A549 (cell line): ENCODE data around the gene SAA2. TPM values are rescaled to one million over a fixed set of nuclear protein-coding genes. Genes with fewer than 3 reads are reported as not detected.

Experiments used
- ATAC-seq, 2 experiments: fragments of 200-7000 bp in 1 of 2; fragments of >200 bp in 1 of 2; cut with Nextera tagmentation in 1 of 2; cut with Tn5 transposase in 1 of 2; 3 replicates each; pipeline versions ENCODE4 v1.8.0 to v1.9.1; 2018 to 2020; ENCODE audit warnings: mild to moderate bottlenecking in 1 of 2, moderate library complexity in 1 of 2
- CTCF ChIA-PET: fragments of 300-600 bp; sonication (Branson Sonifier 250); formaldehyde crosslinking; extraction: SDS; loops from one replicate; lab custom pipeline; 2021; ENCODE audit warnings: antibody characterized with exemption, inconsistent platforms; lab: Yijun Ruan, JAX
- POLR2A ChIA-PET: fragments of 350-600 bp; formaldehyde crosslinking; extraction: SDS; loops from one replicate; lab custom pipeline; 2021; ENCODE audit warnings: antibody characterized with exemption, inconsistent platforms; lab: Yijun Ruan, JAX
- DNase-seq, 2 experiments: peaks; one replicate each; pipeline versions ENCODE4 v3.0.0 to v3.0.0-alpha.2; 2011 to 2016; ENCODE audit warnings: low read depth in 1 of 2, low spot score in 1 of 2
- FAIRE-seq: peaks from 2 replicates; lab custom pipeline; 2011; peaks lifted over from hg19 to GRCh38; lab: Jason Lieb, UNC
- H3K27ac ChIP-seq, 2 experiments: fragments of >200 bp; sonication (Bioruptor Twin); formaldehyde crosslinking; 3 replicates each; pipeline ENCODE4 v1.5.1; 2016 to 2017
- H3K4me1 ChIP-seq: fragments of >200 bp; sonication (Bioruptor Twin); formaldehyde crosslinking; 3 replicates; pipeline ENCODE4 v1.6.1; 2016
- H3K4me2 ChIP-seq: fragments of >200 bp; sonication (Bioruptor Twin); formaldehyde crosslinking; 3 replicates; pipeline ENCODE4 v1.6.1; 2016
- H3K4me3 ChIP-seq: fragments of >200 bp; sonication (Bioruptor Twin); formaldehyde crosslinking; 3 replicates; pipeline ENCODE4 v1.5.1; 2016
- H3K9me3 ChIP-seq: fragments of >200 bp; sonication (Bioruptor Twin); formaldehyde crosslinking; 3 replicates; pipeline ENCODE4 v1.6.1; 2016
- CBX2 ChIP-seq: fragments of 200-600 bp; sonication (generic); IDR thresholded peaks from 2 replicates; pipeline ENCODE4 v1.6.1; 2016; ENCODE audit warnings: low read depth, mild to moderate bottlenecking, borderline replicate concordance
- CBX8 ChIP-seq: fragments of 200-600 bp; sonication (generic); IDR thresholded peaks from 2 replicates; pipeline ENCODE4 v1.6.1; 2016
- CHD2 ChIP-seq: fragments of 150-350 bp; IDR thresholded peaks from 2 replicates; pipeline ENCODE4 v1.6.1; 2014; ENCODE audit warnings: low read length; ENCODE audit not compliant: partially characterized antibody
- EHF ChIP-seq: fragments of 250-450 bp; sonication (Bioruptor Pico); IDR thresholded peaks from 2 replicates; pipeline ENCODE4 v1.5.0; 2020; ENCODE audit warnings: mild to moderate bottlenecking
- ESRRA ChIP-seq: fragments of 150-350 bp; IDR thresholded peaks from 2 replicates; pipeline ENCODE4 v1.6.1; 2014; ENCODE audit warnings: mild to moderate bottlenecking, low read length, borderline replicate concordance
- FOSB ChIP-seq: fragments of 250-450 bp; sonication (Bioruptor Pico); IDR thresholded peaks from 2 replicates; pipeline ENCODE4 v1.5.0; 2020; ENCODE audit warnings: mild to moderate bottlenecking, moderate library complexity
- FOSL2 ChIP-seq, 2 experiments: fragments of 450-650 bp in 1 of 2; fragments of >200 bp in 1 of 2; sonication (Bioruptor Twin) in 1 of 2; formaldehyde crosslinking; IDR thresholded peaks; 2 replicates each; pipeline versions ENCODE4 v1.5.0 to v1.6.1; 2016 to 2020; ENCODE audit warnings: mild to moderate bottlenecking in 1 of 2, moderate library complexity in 1 of 2
- HOXA7 ChIP-seq: fragments of 250-450 bp; sonication (Bioruptor Pico); IDR thresholded peaks from 2 replicates; pipeline ENCODE4 v1.5.0; 2020; ENCODE audit warnings: mild to moderate bottlenecking, moderate library complexity
- HOXB13 ChIP-seq: fragments of 250-450 bp; sonication (Bioruptor Pico); IDR thresholded peaks from 2 replicates; pipeline ENCODE4 v1.5.0; 2020; ENCODE audit warnings: low read depth, mild to moderate bottlenecking, moderate library complexity
- JUN ChIP-seq, 2 experiments: fragments of >200 bp; sonication (Bioruptor Twin); formaldehyde crosslinking; IDR thresholded peaks; 2 replicates in 1 of 2; 3 replicates in 1 of 2; pipeline ENCODE4 v1.6.1; 2016 to 2017
- KDM1A ChIP-seq: fragments of 200-600 bp; sonication (generic); IDR thresholded peaks from 2 replicates; pipeline ENCODE4 v1.6.1; 2016; ENCODE audit warnings: low read depth, mild to moderate bottlenecking
- MYC ChIP-seq: IDR thresholded peaks from 2 replicates; pipeline ENCODE4 v1.6.1; 2012; ENCODE audit warnings: mild to moderate bottlenecking, inconsistent platforms, low read length, improper control_type of control experiment, borderline replicate concordance
- NFE2L2 ChIP-seq: fragments of 150-350 bp; conservative IDR thresholded peaks from 2 replicates; pipeline ENCODE4 v1.6.1; 2014; ENCODE audit warnings: low read length
- PHF8 ChIP-seq: fragments of 200-600 bp; sonication (generic); IDR thresholded peaks from 2 replicates; pipeline ENCODE4 v1.6.1; 2016; ENCODE audit warnings: low read depth, mild to moderate bottlenecking, antibody characterized with exemption, moderate library complexity, borderline replicate concordance
- POLR2A ChIP-seq: IDR thresholded peaks from 2 replicates; pipeline ENCODE4 v1.6.1; 2012; ENCODE audit warnings: mild to moderate bottlenecking, low read length
- RARB ChIP-seq: fragments of 250-450 bp; sonication (Bioruptor Pico); IDR thresholded peaks from 2 replicates; pipeline ENCODE4 v1.8.0; 2021; ENCODE audit warnings: mild to moderate bottlenecking, moderate library complexity
- RCOR1 ChIP-seq: fragments of 150-350 bp; IDR thresholded peaks from 2 replicates; pipeline ENCODE4 v1.6.1; 2014; ENCODE audit warnings: antibody characterized with exemption, low read length, low read depth
- RFX5 ChIP-seq: fragments of 450-650 bp; IDR thresholded peaks from 2 replicates; pipeline ENCODE4 v1.7.1; 2014; ENCODE audit warnings: antibody characterized with exemption, mild to moderate bottlenecking, moderate library complexity
- RNF2 ChIP-seq: fragments of 200-600 bp; sonication (generic); IDR thresholded peaks from 2 replicates; pipeline ENCODE4 v1.6.1; 2016; ENCODE audit warnings: low read depth, mild to moderate bottlenecking, antibody characterized with exemption, moderate library complexity, borderline replicate concordance
- SREBF2 ChIP-seq: fragments of 450-650 bp; IDR thresholded peaks from 2 replicates; pipeline ENCODE4 v1.6.1; 2014; ENCODE audit warnings: mild to moderate bottlenecking, moderate library complexity
- TFCP2L1 ChIP-seq: fragments of 250-450 bp; sonication (Bioruptor Pico); IDR thresholded peaks from 2 replicates; pipeline ENCODE4 v1.5.0; 2021; ENCODE audit warnings: mild to moderate bottlenecking
- ZFP36 ChIP-seq: fragments of 450-650 bp; IDR thresholded peaks from 2 replicates; pipeline ENCODE4 v1.6.1; 2014; ENCODE audit warnings: borderline replicate concordance; ENCODE audit not compliant: partially characterized antibody
- WGBS: methylation state at CpG from one replicate; pipeline ENCODE4 v1.1.6; 2017; ENCODE audit errors: missing lambda C conversion rate; 5-methylcytosine and 5-hydroxymethylcytosine counted together
- polyA plus RNA-seq, 4 experiments: library from polyadenylated mRNA; depleted of rRNA in 3 of 4; stranded (reverse); fragments of >200 nt; fragmentation: RNase III in 1 of 4; extraction: RNeasy Plus Mini Kit Qiagen cat#74134 plus additional on column Dnase treatment in 1 of 4; gene quantifications; 2 replicates in 3 of 4; 3 replicates in 1 of 4; pipeline ENCODE4 v1.2.3, GENCODE V29; 2011 to 2017
- TF ChIP-seq, protein P1 (sequence below): fragments of 200-600 bp; sonication (generic); IDR thresholded peaks from 2 replicates; pipeline ENCODE4 v1.6.1; 2016; ENCODE audit warnings: antibody characterized with exemption, mild to moderate bottlenecking, moderate library complexity
- TF ChIP-seq, protein P2 (sequence below): fragments of >200 bp; sonication (Bioruptor Twin); formaldehyde crosslinking; IDR thresholded peaks from 3 replicates; pipeline ENCODE4 v1.5.1; 2016

The SAA2 gene
- polyA plus RNA-seq, 2 of the 4 experiments (the other 2 are of a cell fraction) = 0.09 TPM; not detected in 1

DNA sequence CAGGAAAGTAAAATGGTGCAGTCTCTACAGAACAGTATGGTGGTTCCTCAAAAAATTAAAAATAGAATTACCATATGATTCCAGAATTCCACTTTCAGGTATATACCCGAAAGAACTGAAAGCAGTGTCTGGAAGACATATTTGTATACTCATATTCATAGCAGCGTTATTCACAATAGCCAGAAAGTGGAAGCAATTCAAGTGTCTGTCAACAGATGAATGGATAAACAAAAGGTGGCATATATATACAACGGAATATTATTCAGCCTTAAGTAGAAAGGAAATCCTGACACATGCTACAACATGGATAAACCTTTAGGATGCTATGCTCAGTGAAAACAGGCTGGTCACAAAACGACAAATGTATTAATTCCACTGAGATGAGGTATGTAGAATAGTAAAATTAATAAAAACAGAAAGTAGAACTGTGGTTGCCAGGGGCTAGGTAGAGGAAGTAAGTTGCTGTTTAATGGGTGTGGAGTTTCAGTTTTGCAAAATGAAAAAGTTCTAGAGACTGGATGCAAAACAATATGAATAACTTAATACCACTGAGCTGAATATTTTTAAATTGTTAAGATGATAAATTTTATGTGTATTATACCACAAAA lies 32.1 kb upstream of the SAA2 start:
- no peaks in the 10 kb centered on the region for H3K9me3 ChIP-seq
- TF ChIP-seq JUN (IDR thresholded peaks at IDR 0.05) = no peak
- no peak for TF ChIP-seq HOXA7 (CRISPR knock-in tag)
- TF ChIP-seq CBX2 = no peak
- no peak for TF ChIP-seq HOXB13 (CRISPR knock-in tag)
- TF ChIP-seq MYC = no peak
- TF ChIP-seq ESRRA = no peak
- WGBS = 90% methylated on average over 4 of the region's 4 CpGs
- FAIRE-seq = no peak
- no peaks in the 10 kb centered on the region for H3K4me1 ChIP-seq
- POLR2A ChIA-PET = no interaction called here
- CTCF ChIA-PET = interaction anchor here (0.6 kb wide), 1 partner anchor 276 kb away, joined by 4 read pairs; no protein-coding TSS in a partner anchor
- no peak overlapping the region for H3K4me3 ChIP-seq
- no peak overlapping the region for H3K4me2 ChIP-seq
- no peak for DNase-seq
- no peak overlapping the region for H3K27ac ChIP-seq
- ATAC-seq = no peak

DNA sequence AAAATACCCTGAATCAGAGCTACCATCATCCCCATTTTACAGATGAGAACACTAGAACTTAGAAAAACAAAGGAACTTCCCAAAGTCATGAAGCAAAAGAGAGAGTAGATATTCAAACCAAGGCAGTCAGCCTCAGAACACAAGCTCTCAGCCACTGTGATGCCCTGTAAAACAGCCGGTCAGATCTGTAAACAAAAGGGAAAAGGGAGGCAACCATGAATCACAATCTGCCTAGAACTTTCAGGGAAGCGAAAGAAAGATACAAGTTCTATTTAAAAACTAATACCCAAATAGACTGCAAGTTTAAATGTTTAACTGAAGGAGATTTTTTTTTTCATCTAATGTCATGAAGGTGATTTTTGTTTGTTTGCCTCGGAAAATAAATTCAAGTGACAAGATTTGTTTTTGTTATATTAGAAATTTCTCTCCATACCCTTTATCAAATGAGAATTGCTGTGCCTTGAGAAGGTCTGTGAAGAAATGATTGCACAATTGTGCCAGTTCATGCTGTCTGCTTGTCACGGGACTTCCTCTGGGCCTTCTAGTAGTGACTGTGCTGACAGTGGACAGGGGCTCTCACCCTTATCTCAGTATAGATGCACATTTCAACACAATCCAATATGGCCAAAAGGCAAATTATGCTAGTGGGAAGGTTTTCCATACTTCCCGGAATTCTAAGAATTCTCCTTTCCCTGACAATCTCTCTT lies 29.2 kb upstream of the SAA2 start:
- TF ChIP-seq HOXA7 (CRISPR knock-in tag) = no peak
- TF ChIP-seq ZFP36 = no peak
- no peak for TF ChIP-seq RNF2
- TF ChIP-seq CHD2 = no peak
- no peak for TF ChIP-seq TFCP2L1 (CRISPR knock-in tag)
- no peak for TF ChIP-seq PHF8
- TF ChIP-seq EHF = no peak
- TF ChIP-seq FOSL2 (IDR thresholded peaks at IDR 0.05) = no peak
- TF ChIP-seq FOSL2 (CRISPR knock-in tag; IDR thresholded peaks at IDR 0.05) = no peak
- TF ChIP-seq RARB (CRISPR knock-in tag) = no peak
- TF ChIP-seq, protein P1, sequence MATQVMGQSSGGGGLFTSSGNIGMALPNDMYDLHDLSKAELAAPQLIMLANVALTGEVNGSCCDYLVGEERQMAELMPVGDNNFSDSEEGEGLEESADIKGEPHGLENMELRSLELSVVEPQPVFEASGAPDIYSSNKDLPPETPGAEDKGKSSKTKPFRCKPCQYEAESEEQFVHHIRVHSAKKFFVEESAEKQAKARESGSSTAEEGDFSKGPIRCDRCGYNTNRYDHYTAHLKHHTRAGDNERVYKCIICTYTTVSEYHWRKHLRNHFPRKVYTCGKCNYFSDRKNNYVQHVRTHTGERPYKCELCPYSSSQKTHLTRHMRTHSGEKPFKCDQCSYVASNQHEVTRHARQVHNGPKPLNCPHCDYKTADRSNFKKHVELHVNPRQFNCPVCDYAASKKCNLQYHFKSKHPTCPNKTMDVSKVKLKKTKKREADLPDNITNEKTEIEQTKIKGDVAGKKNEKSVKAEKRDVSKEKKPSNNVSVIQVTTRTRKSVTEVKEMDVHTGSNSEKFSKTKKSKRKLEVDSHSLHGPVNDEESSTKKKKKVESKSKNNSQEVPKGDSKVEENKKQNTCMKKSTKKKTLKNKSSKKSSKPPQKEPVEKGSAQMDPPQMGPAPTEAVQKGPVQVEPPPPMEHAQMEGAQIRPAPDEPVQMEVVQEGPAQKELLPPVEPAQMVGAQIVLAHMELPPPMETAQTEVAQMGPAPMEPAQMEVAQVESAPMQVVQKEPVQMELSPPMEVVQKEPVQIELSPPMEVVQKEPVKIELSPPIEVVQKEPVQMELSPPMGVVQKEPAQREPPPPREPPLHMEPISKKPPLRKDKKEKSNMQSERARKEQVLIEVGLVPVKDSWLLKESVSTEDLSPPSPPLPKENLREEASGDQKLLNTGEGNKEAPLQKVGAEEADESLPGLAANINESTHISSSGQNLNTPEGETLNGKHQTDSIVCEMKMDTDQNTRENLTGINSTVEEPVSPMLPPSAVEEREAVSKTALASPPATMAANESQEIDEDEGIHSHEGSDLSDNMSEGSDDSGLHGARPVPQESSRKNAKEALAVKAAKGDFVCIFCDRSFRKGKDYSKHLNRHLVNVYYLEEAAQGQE = no peak
- TF ChIP-seq FOSB (CRISPR knock-in tag) = no peak
- no peak overlapping the region for H3K4me2 ChIP-seq
- no peaks in the 10 kb centered on the region for H3K4me1 ChIP-seq
- FAIRE-seq (no peak), ATAC-seq (no peak), DNase-seq (no peak)
- CTCF ChIA-PET = no interaction called here
- no peak overlapping the region for H3K27ac ChIP-seq
- no peaks in the 10 kb centered on the region for H3K9me3 ChIP-seq
- 85% methylated on average over 5 of the region's 5 CpGs for WGBS
- POLR2A ChIA-PET = no interaction called here
- H3K4me3 ChIP-seq = no peak overlapping the region

DNA sequence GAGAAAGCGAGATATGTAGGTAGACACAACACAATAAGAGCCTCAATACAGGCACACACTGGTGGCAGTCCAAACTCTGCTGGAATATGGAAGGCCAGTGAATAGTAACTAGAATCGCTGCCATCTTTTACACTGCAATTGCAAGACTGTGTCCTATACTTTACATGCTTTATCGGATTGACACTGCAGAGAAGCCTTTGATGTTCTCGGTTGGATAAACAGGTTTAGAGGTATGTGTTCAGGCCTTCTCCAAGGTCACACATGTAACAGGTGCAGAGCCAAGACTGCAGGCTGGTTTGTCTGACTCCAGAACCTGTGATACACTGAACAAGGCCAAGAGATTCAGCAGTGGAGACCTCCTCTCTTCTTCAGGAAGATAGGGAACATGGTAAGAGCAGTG lies 22.7 kb upstream of the SAA2 start:
- Histone ChIP-seq H3K4me3 (no peak overlapping the region), H3K27ac (no peak overlapping the region), H3K9me3 (no peaks in the 10 kb centered on the region), H3K4me2 (no peak overlapping the region), H3K4me1 (no peaks in the 10 kb centered on the region)
- FAIRE-seq = no peak
- no peak for DNase-seq
- ChIA-PET CTCF (no interaction called here), POLR2A (no interaction called here)
- WGBS = 73% methylated on average over 4 of the region's 4 CpGs
- ATAC-seq = no peak
- TF ChIP-seq POLR2A = no peak
- TF ChIP-seq RCOR1 = no peak
- TF ChIP-seq NFE2L2 = no peak
- no peak for TF ChIP-seq HOXA7 (CRISPR knock-in tag)
- no peak for TF ChIP-seq KDM1A
- TF ChIP-seq EHF = no peak
- TF ChIP-seq, protein P1 = no peak
- TF ChIP-seq, protein P2, sequence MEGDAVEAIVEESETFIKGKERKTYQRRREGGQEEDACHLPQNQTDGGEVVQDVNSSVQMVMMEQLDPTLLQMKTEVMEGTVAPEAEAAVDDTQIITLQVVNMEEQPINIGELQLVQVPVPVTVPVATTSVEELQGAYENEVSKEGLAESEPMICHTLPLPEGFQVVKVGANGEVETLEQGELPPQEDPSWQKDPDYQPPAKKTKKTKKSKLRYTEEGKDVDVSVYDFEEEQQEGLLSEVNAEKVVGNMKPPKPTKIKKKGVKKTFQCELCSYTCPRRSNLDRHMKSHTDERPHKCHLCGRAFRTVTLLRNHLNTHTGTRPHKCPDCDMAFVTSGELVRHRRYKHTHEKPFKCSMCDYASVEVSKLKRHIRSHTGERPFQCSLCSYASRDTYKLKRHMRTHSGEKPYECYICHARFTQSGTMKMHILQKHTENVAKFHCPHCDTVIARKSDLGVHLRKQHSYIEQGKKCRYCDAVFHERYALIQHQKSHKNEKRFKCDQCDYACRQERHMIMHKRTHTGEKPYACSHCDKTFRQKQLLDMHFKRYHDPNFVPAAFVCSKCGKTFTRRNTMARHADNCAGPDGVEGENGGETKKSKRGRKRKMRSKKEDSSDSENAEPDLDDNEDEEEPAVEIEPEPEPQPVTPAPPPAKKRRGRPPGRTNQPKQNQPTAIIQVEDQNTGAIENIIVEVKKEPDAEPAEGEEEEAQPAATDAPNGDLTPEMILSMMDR = no peak
- TF ChIP-seq RNF2 = no peak
- TF ChIP-seq SREBF2 = no peak
- no peak for TF ChIP-seq RFX5
- no peak for TF ChIP-seq CBX8
- no peak for TF ChIP-seq ZFP36
- TF ChIP-seq TFCP2L1 (CRISPR knock-in tag) = no peak
